Measurements from ENCODE around the gene SLC22A2.
"Not testable (repeated sequence)": the region's sequence is repeated elsewhere in the genome, so short reads cannot be mapped to it uniquely, and the experiment has no call there.

SLC22A2 gene

DNA sequence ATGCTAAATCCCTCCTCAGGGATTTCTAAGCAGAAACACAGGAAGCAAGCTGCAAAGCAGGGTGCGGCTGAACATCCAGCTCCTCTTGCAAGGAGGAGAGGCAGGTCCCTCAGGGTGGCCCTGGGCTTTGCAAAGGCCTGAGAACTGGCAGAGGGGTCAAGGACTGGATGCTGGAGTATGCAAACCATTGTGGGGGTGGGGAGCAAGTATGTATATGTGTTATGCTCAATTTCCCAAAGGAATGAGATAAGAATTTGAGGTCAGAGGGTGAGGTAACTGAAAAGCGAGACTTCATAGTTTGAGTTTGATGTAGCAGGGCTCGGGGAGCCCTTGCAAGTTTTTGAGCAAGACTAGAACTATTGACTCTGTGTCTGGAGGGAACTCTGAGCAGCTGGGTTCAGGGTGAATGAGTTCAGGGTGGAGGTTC is 11.2 kb downstream of the SLC22A2 start:
- Histone ChIP-seq H3K9ac (ENCODE audit: low read depth, low read length) (no peak overlapping the region), H3K27me3 (ENCODE audit: insufficient read depth, low read length) (no peaks in the 10 kb centered on the region), H3K36me3 (ENCODE audit: insufficient read depth, low read length) (no peaks in the 10 kb centered on the region), H3K4me3 (ENCODE audit: low read length) (no peak overlapping the region), H3K9me3 (ENCODE audit: insufficient read depth, low read depth, low read length) (no peaks in the 10 kb centered on the region), H3K27ac (ENCODE audit: low read depth, low read length) (peak overlapping the region; percentile 52; the same call in 1 of the 2 replicates), H3K4me1 (ENCODE audit: insufficient read depth, low read length) (peaks cover 48% of the 10 kb centered on the region)
- WGBS, result 87% methylated on average over 3 of the region's 3 CpGs

DNA sequence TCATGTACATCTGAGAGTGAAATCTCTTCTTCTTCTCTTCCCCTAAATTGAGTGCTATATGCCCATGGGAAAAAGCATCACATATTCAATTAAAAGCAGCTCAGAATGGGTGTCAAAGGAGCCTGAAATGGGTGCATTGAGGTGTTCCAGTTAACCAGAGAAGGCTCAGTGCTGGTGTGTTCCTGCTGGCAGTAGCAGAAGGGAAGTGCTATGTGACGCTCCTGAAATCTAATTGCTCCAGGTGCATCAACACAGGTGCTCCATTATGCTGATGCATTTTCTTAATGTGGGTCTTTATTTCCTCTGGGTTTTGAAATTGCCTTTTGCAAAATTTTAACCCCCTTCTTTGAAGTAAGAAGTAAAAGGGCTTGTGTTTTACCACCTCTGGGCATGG is 17.9 kb downstream of the SLC22A2 start:
- no peak overlapping the region for H3K4me3 ChIP-seq (ENCODE audit: low read length)
- H3K27ac ChIP-seq (ENCODE audit: low read depth, low read length), result peak overlapping the region; percentile 90
- H3K9me3 ChIP-seq (ENCODE audit: insufficient read depth, low read depth, low read length), result peaks cover 25% of the 10 kb centered on the region
- no peaks in the 10 kb centered on the region for H3K27me3 ChIP-seq (ENCODE audit: insufficient read depth, low read length)
- no peak overlapping the region; the same call in 1 of the 2 replicates for H3K9ac ChIP-seq (ENCODE audit: low read depth, low read length)
- WGBS, result 59% methylated on average over 1 of the region's 1 CpG
- 0 out of 2 replicates have a peak, but pooled peaks cover 3% of the 10 kb centered on the region for H3K36me3 ChIP-seq (ENCODE audit: insufficient read depth, low read length)
- H3K4me1 ChIP-seq (ENCODE audit: insufficient read depth, low read length), result peaks cover 29% of the 10 kb centered on the region

DNA sequence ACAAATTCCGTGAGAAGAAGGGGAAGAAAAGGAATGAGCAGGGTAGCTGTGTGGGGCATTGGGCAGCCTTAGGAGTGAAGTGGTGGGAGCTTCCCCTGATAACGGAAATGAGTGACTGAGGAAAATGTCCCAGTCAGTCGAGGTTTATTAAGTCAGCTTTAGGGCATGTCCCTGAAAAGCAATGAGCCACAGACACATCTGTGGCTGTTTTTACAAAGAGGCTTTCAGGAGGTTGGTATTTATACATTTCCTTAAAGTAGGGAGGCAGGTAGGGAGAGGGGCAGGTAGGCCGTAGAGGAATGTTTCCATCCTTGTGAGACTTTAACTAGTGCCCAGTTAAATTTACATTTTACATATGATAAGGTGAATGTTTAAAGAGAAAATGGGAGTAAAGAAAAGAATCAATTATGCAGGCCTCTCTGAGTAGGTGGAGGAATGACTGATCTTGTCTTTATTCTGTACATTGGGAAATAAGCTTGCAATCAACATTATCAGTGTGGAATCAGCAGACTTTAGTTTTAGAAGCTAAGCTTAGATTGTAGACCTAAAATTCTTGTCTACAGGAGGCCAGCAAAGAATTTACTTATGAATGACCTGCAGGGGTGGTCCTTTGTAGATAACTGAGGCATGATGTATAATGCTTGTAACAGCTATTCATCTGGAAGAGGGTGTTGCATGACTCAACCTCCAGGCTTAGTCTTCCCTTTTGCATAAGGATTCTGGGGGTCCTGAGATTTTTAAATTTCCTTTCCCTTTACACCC is 18.5 kb downstream of the SLC22A2 start:
- Histone ChIP-seq H3K9me3 (ENCODE audit: insufficient read depth, low read depth, low read length) (peaks cover 30% of the 10 kb centered on the region), H3K9ac (ENCODE audit: low read depth, low read length) (peak overlapping the region; percentile 33; the same call in 1 of the 2 replicates), H3K4me1 (ENCODE audit: insufficient read depth, low read length) (peaks cover 29% of the 10 kb centered on the region), H3K36me3 (ENCODE audit: insufficient read depth, low read length) (0 out of 2 replicates have a peak, but pooled peaks cover 3% of the 10 kb centered on the region), H3K27me3 (ENCODE audit: insufficient read depth, low read length) (no peaks in the 10 kb centered on the region), H3K4me3 (ENCODE audit: low read length) (no peak overlapping the region), H3K27ac (ENCODE audit: low read depth, low read length) (peak overlapping the region; percentile 90)
- WGBS, result 50% methylated on average over 4 of the region's 4 CpGs

DNA sequence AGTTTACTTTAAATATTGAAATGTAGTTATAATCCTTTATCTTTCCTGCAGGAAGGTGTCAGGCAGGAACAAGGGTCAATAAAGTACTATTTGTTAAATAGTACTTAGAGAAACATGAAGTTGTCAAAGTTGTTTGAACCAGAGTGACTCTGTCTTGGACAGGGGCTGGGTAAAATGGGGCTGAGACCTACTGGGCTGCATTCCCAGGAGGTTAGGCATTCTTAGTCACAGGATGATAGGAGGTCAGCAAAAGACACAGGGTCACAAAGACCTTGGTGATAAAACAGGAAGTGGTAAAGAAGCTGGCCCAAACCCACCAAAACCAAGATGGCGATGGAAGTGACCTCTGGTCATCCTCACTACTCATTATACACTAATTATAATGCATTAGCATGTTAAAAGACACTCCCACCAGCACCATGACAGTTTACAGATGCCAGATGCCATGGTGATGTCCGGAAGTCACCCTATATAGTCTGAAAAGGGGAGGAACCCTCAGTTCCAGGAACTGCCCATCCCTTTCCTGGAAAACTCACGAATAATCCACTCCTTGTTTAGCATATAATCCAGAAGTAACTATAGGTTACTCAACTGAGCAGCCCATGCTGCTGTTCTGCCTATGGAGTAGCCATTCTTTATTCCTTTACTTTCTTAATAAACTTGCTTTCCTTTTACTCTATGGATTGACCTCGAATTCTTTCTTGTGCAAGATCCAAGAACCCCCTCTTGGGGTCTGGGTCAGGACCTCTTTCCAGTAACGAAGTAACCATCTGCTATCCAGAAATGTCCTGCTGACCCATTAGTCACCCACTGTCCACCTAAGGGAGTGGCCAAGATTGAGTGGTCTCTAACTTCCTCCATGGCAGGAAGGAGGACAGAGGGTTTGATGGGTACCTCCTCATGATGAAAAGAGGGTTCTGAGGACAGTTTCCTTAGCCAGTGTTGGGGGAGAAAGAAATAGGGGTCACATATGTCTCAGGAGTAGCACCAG is 19.6 kb downstream of the SLC22A2 start:
- H3K4me1 ChIP-seq (ENCODE audit: insufficient read depth, low read length), result peaks cover 34% of the 10 kb centered on the region
- 94% methylated on average over 5 of the region's 5 CpGs for WGBS
- H3K4me3 ChIP-seq (ENCODE audit: low read length), result no peak overlapping the region
- H3K9me3 ChIP-seq (ENCODE audit: insufficient read depth, low read depth, low read length), result peaks cover 33% of the 10 kb centered on the region
- peak overlapping the region; percentile 90 for H3K27ac ChIP-seq (ENCODE audit: low read depth, low read length)
- peak overlapping the region; percentile 33; the same call in 1 of the 2 replicates for H3K9ac ChIP-seq (ENCODE audit: low read depth, low read length)
- H3K27me3 ChIP-seq (ENCODE audit: insufficient read depth, low read length), result no peaks in the 10 kb centered on the region
- H3K36me3 ChIP-seq (ENCODE audit: insufficient read depth, low read length), result 0 out of 2 replicates have a peak, but pooled peaks cover 3% of the 10 kb centered on the region

DNA sequence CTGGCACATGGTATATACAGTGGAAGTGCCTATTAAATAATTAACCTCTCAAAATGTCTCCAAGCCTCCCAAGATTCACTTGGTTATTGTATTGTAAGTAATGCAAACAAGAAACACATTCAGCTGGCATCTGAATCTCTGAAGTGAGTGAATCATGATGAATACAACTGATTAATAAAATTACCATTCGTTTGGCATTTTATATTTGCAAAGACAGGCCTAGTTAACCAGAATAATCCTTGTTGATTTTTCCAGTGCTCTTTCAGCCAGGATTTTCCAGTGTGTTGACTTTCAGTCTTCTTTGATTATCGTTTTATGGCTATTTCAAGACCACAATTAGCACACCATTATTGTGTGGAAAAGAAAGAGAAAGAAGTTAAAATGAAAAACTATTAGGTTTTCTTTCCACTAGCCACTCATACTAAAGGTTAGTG is 20.3 kb downstream of the SLC22A2 start:
- 100% methylated on average over 2 of the region's 2 CpGs for WGBS
- Histone ChIP-seq H3K4me1 (ENCODE audit: insufficient read depth, low read length) (peaks cover 34% of the 10 kb centered on the region), H3K27me3 (ENCODE audit: insufficient read depth, low read length) (no peaks in the 10 kb centered on the region), H3K9ac (ENCODE audit: low read depth, low read length) (no peak overlapping the region), H3K27ac (ENCODE audit: low read depth, low read length) (no peak overlapping the region), H3K4me3 (ENCODE audit: low read length) (no peak overlapping the region), H3K9me3 (ENCODE audit: insufficient read depth, low read depth, low read length) (peaks cover 33% of the 10 kb centered on the region), H3K36me3 (ENCODE audit: insufficient read depth, low read length) (0 out of 2 replicates have a peak, but pooled peaks cover 3% of the 10 kb centered on the region)

DNA sequence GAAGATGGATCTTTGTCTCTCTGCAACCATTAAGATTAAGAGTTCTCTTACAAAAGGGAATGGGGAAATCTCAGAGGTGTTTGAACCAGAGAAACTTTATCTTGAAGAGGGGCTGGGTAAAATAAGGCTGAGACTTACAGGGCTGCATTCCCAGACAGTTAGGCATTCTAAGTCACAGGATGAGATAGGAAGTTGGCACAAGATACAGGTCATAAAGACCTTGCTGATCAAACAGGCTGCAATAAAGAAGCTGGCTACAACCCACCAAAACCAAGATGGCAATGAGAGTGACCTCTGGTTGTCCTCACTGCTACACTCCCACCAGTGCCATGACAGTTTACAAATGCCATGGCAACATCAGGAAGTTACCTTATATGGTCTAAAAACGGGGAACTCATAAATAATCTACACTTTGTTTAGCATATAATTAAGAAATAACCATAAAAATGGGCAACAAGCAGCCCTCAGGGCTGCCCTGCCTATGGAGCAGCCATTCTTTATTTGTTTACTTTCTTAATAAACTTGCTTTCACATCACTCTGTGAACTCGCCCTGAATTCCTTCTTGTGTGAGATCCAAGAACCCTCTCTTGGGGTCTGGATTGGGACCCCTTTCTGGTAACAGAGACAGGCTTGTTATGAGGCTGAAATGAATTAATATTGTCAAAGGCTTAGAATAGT is 20.9 kb downstream of the SLC22A2 start:
- not testable (repeated sequence) for H3K36me3 ChIP-seq (ENCODE audit: insufficient read depth, low read length); H3K9ac ChIP-seq (ENCODE audit: low read depth, low read length); H3K27ac ChIP-seq (ENCODE audit: low read depth, low read length); H3K4me3 ChIP-seq (ENCODE audit: low read length); H3K27me3 ChIP-seq (ENCODE audit: insufficient read depth, low read length)
- 87% methylated on average over 2 of the region's 2 CpGs for WGBS
- H3K4me1 ChIP-seq (ENCODE audit: insufficient read depth, low read length), result peaks cover 34% of the 10 kb centered on the region
- peaks cover 33% of the 10 kb centered on the region for H3K9me3 ChIP-seq (ENCODE audit: insufficient read depth, low read depth, low read length)

DNA sequence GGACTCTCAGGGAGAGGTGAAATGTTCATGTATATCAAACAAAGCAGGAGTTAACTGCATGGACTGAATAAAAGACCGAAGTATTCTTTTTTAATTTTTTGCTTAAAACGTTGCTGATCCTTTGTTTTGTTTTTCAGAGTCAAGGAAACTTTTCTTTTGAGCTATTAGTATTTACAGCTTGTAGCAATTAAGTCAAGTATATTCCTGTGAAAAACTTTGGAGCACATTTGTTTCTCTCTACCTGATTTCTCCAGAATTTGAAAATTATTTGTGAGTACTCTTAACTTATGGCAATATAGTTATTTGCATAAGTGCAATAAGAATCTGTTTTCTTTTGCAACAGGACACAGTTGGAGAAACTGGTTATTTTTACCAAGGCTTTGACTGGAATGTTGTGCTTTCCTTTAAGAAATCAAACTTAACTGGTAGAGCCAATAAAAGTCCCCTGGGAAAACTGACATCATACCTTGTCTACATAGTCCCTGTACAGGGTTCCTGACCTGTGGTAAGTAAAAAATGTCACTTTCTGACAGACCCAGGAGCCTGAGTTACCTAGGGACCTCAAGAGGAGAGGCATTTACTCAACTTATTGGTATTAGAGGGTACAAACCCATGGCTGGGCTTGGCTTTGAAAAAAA is 22.3 kb downstream of the SLC22A2 start:
- Histone ChIP-seq H3K9me3 (ENCODE audit: insufficient read depth, low read depth, low read length) (peaks cover 33% of the 10 kb centered on the region), H3K4me1 (ENCODE audit: insufficient read depth, low read length) (peaks cover 28% of the 10 kb centered on the region)
- H3K36me3 ChIP-seq (ENCODE audit: insufficient read depth, low read length); H3K27me3 ChIP-seq (ENCODE audit: insufficient read depth, low read length); H3K4me3 ChIP-seq (ENCODE audit: low read length); H3K27ac ChIP-seq (ENCODE audit: low read depth, low read length); H3K9ac ChIP-seq (ENCODE audit: low read depth, low read length): not testable (repeated sequence)
- 94% methylated on average over 2 of the region's 2 CpGs for WGBS

DNA sequence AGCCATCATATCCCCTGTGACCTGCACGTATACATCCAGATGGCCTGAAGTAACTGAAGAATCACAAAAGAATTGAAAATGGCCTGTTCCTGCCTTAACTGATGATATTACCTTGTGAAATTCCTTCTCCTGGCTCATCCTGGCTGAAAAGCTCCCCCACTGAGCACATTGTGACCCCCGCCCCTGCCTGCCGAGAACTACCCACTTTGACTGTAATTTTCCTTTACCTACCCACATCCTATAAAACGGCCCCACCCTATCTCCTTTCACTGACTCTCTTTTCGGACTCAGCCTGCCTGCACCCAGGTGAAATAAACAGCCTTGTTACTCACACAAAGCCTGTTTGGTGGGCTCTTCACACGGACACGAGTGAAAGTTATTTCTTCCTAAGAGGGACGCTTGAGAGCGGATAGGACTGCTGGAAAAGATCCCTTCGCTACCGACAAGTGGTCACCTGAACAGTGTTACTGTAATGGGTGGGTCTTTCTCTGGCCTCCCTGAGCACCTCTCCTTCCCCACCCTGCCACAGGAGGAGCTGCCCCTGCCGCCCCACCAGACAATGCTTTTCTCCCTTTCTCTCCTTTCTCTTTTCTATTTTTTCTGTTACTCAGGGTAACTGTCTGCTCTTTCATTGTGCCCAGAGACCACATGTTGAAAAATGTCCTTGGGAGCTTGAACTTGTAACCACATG is 24.5 kb downstream of the SLC22A2 start:
- H3K4me1 ChIP-seq (ENCODE audit: insufficient read depth, low read length); H3K4me3 ChIP-seq (ENCODE audit: low read length); H3K36me3 ChIP-seq (ENCODE audit: insufficient read depth, low read length); H3K9ac ChIP-seq (ENCODE audit: low read depth, low read length); H3K27me3 ChIP-seq (ENCODE audit: insufficient read depth, low read length); H3K27ac ChIP-seq (ENCODE audit: low read depth, low read length): not testable (repeated sequence)
- 70% methylated on average over 12 of the region's 12 CpGs for WGBS
- peaks cover 35% of the 10 kb centered on the region for H3K9me3 ChIP-seq (ENCODE audit: insufficient read depth, low read depth, low read length)

DNA sequence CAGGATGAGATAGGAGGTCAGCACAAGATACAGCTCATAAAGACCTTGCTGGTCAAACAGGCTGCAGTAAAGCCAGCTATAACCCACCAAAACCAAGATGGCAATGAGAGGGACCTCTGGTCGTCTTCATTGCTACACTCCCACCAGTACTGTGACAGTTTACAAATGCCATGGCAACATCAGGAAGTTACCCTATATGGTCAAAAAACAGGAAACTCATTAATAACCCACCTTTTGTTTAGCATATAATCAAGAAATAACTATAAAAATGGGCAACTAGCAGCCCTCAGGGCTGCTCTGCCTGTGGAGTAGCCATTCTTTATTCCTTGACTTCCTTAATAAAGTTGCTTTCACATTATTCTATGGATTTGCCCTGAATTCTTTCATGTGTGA is 30.9 kb downstream of the SLC22A2 start:
- Histone ChIP-seq H3K27ac (ENCODE audit: low read depth, low read length) (peak overlapping the region; percentile 82), H3K9me3 (ENCODE audit: insufficient read depth, low read depth, low read length) (peaks cover 2% of the 10 kb centered on the region; the same call in 1 of the 2 replicates), H3K4me1 (ENCODE audit: insufficient read depth, low read length) (peaks cover 39% of the 10 kb centered on the region), H3K9ac (ENCODE audit: low read depth, low read length) (peak overlapping the region; percentile 3; the same call in 1 of the 2 replicates), H3K27me3 (ENCODE audit: insufficient read depth, low read length) (no peaks in the 10 kb centered on the region), H3K4me3 (ENCODE audit: low read length) (no peak overlapping the region), H3K36me3 (ENCODE audit: insufficient read depth, low read length) (no peaks in the 10 kb centered on the region)
- 88% methylated on average over 1 of the region's 1 CpG for WGBS
